Heart right ventricle (tissue), 16 donors: ENCODE measurements around the gene LENEP. TPM values are rescaled to one million over a fixed set of nuclear protein-coding genes. Genes with fewer than 3 reads are reported as not detected.

Experiments
- ATAC-seq, 8 donors: fragments of 200-7000 bp; cut with Tn5 transposase; one replicate each; pipeline ENCODE4 v1.9.1; 2020; ENCODE audit warnings: mild to moderate bottlenecking in 8 of 8, moderate library complexity in 8 of 8, moderate number of reproducible peaks in 1 of 8
- DNase-seq, 2 donors: peaks; one replicate each; pipeline ENCODE4 v3.0.0-alpha.2; 2020
- H3K27ac ChIP-seq, 10 donors: fragments of 200-600 bp; sonication (generic) in 2 of 10; one replicate each; pipeline versions ENCODE4 v1.5.0 to v1.8.0; 2020 to 2022; ENCODE audit warnings: mild to moderate bottlenecking in 3 of 10
- H3K27me3 ChIP-seq, 7 donors: fragments of 200-600 bp; one replicate each; pipeline ENCODE4 v1.8.0; 2021 to 2022; ENCODE audit warnings: mild to moderate bottlenecking in 2 of 7
- H3K36me3 ChIP-seq, 9 donors: fragments of 200-600 bp; sonication (generic) in 1 of 9; one replicate each; pipeline versions ENCODE4 v1.5.0 to v1.8.0; 2020 to 2022; ENCODE audit warnings: mild to moderate bottlenecking in 2 of 9
- H3K4me1 ChIP-seq, 9 donors: fragments of 200-600 bp; sonication (generic) in 1 of 9; one replicate each; pipeline versions ENCODE4 v1.5.0 to v1.8.0; 2020 to 2022; ENCODE audit warnings: mild to moderate bottlenecking in 4 of 9
- H3K4me3 ChIP-seq, 10 donors: fragments of 200-600 bp; sonication (generic) in 2 of 10; one replicate each; pipeline versions ENCODE4 v1.5.0 to v1.8.0; 2020 to 2022; ENCODE audit warnings: mild to moderate bottlenecking in 7 of 10, moderate library complexity in 2 of 10
- H3K9me3 ChIP-seq, 11 donors: fragments of 200-600 bp in 10 of 11; sonication (generic) in 2 of 11; one replicate each; pipeline versions ENCODE4 v1.5.0 to v1.8.0; 2013 to 2022; ENCODE audit warnings: mild to moderate bottlenecking in 2 of 11, control low read depth in 1 of 11, moderate library complexity in 1 of 11
- WGBS, 2 donors: extraction: QIAGEN DNeasy Blood & Tissue Kit; methylation state at CpG; one replicate each; pipeline ENCODE4 v1.1.7; 2013; ENCODE audit warnings: inconsistent platforms in 1 of 2; 5-methylcytosine and 5-hydroxymethylcytosine counted together
- intact Hi-C, 10 donors: fragments of 100-400 bp; cut with DNase I; formaldehyde crosslinking; loops; one replicate each; pipeline versions ENCODE4 v1.11.1 to v1.14.2; 2022
- polyA plus RNA-seq, 2 donors: library from polyadenylated mRNA; stranded (reverse); fragments of 200-250 nt; gene quantifications; one replicate each; pipeline ENCODE4 v1.2.3, GENCODE V29; 2013
- total RNA-seq, 10 donors: library from RNA; stranded (reverse); fragmentation: NEBNext Ultra II Directional in 3 of 10; extraction: Animal tissue kit (Norgen Biotek cat#: 25700) in 3 of 10; gene quantifications; one replicate each; pipeline versions ENCODE4 v1.2.1 to v1.2.4, GENCODE V29; 2021 to 2023
- TF ChIP-seq, protein P1 (sequence below), 9 donors: fragments of 200-600 bp; sonication (generic) in 2 of 9; IDR thresholded peaks; one replicate each; pipeline versions ENCODE4 v1.5.0 to v1.8.0; 2021 to 2022; ENCODE audit warnings: antibody characterized with exemption in 9 of 9, mild to moderate bottlenecking in 5 of 9, moderate library complexity in 1 of 9
- donor health status: Arrhythmogenic right ventricular cardiomyopathy.
- donor health status: ischemic (EF 13 %, LVEDD 7.1; RV severe dilation, severe dysfunction).
- donor health status: healthy with polysubstance abuse.
- donor health status: DM: no; HTN: yes; CAD: no.
- donor health status: DM: no; HTN: no; CAD: no.
- donor health status: ischemic (EF 25% LVEDD 6.9; RV normal size, moderate dysfunction).
- donor health status: ischemic (EF 25% LVEDD 5.7; RV mildly dilated, moderate dysfunction).
- donor health status: healthy.
- donor health status: DM: yes; HTN: yes; CAD: no.
- donor health status: Ischemic cardiomyopathy.
- donor health status: ischemic (EF 35%, LVEDD 5.7; RV mildly dilated, moderate dysfunction).
- donor health status: nonischemic (EF 11% LVEDD 7.7; RV severe dilation, severe dysfunction).
- donor health status: DM: yes; HTN: yes; CAD: no.
- donor health status: PGD.
- donor health status: ischemic (EF 29% LVEDD 5.4; RV normal size, mild dysfunction).
- donor health status: nonischemic (EF 23%, LVEDD 6.1; RV moderate dilation, normal function).

LENEP gene
- total and polyA plus RNA-seq, 12 donors = not detected

DNA sequence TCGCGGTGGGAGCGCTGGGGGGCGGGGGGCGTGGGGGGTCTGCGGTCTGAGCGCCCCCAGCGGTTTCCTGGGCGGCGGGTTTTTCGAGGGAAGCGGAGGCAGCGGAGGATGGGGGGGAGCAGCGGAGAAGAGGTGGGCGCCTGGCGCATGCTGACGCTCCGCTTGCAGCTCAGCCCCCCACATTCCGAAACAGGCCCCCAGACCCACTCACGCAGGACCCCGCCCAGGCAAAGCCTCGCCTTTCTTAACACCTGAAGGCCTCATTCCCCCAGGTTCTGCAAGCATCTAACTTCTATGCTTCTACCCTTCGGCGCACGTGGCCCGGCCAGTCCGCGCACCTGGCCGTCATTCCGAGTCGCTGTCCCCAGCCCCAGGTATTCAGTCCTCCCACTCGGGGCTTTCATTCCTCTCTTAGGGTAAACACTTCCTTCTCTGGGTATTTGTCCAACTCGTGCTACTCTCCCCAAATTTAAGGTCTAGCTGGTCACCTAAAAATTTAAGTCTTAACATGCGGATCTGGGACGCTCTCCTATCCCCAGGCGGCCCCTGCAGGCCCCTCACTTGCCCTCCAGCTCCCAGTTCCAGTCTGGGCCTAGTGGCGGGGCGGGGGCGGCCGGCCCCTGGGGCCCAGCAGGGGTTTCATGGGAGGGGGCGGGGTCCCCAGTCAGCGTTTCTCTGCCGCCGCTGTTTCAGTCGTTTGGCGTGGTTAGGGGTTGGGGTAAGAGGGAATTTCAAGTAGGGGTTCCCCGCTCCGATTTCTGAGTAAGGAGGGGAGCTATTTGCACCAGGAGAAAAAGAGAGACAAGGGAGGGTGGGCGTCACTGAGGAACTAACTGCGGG is 6.4 kb downstream of the LENEP start:
- Histone ChIP-seq H3K36me3 (no peaks in the 10 kb centered on the region), H3K27ac (peak overlapping the region; percentile 80 to 98 (median 95)), H3K4me3 (peak overlapping the region; percentile 28 to 97 (median 91)), H3K27me3 (no peaks in the 10 kb centered on the region), H3K4me1 (peaks cover 14 to 57% (median 29%) of the 10 kb centered on the region in 9 donors), H3K9me3 (no peaks in the 10 kb centered on the region)
- intact Hi-C loops = loop anchor here in 9 of 10 donors (2.0 to 10.0 kb wide), 5 partner anchors 17 to 65 kb away; partner anchors contain the start of genes PYGO2 (in 7 of the 9), CKS1B (in 3 of the 9), ADAM15 (in 1 of the 9) and EFNA4 (in 1 of the 9)
- TF ChIP-seq, protein P1, sequence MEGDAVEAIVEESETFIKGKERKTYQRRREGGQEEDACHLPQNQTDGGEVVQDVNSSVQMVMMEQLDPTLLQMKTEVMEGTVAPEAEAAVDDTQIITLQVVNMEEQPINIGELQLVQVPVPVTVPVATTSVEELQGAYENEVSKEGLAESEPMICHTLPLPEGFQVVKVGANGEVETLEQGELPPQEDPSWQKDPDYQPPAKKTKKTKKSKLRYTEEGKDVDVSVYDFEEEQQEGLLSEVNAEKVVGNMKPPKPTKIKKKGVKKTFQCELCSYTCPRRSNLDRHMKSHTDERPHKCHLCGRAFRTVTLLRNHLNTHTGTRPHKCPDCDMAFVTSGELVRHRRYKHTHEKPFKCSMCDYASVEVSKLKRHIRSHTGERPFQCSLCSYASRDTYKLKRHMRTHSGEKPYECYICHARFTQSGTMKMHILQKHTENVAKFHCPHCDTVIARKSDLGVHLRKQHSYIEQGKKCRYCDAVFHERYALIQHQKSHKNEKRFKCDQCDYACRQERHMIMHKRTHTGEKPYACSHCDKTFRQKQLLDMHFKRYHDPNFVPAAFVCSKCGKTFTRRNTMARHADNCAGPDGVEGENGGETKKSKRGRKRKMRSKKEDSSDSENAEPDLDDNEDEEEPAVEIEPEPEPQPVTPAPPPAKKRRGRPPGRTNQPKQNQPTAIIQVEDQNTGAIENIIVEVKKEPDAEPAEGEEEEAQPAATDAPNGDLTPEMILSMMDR (IDR thresholded peaks at IDR 0.05) = no peak
- DNase-seq (no peak), ATAC-seq (no peak)
- WGBS, 2 donors = 1 to 2% methylated on average over 50 of the region's 50 CpGs

DNA sequence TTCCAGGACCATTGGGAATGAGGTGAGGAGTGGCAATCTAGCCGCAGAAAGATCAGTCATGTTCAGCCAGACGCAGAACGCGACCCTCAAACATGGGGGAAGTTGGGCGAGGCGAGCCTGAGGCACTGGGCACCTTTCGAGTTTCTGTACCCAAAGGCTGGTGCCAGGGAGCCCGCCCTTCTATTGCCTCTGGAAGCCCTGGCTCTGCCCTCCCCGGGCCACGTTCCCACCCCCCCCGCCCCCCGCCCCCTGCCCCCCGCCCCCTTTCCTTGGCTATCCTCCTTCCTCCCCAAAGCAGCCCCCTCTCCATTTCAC is 7.0 kb downstream of the LENEP start:
- TF ChIP-seq, protein P1 (IDR thresholded peaks at IDR 0.05) = no peak
- Histone ChIP-seq H3K9me3 (no peaks in the 10 kb centered on the region), H3K36me3 (no peaks in the 10 kb centered on the region), H3K4me1 (peaks cover 19 to 63% (median 35%) of the 10 kb centered on the region in 9 donors), H3K27ac (peak overlapping the region; percentile 80 to 98 (median 95)), H3K27me3 (no peaks in the 10 kb centered on the region), H3K4me3 (peak overlapping the region; percentile 50 to 97 (median 91))
- ATAC-seq (peak in 1 of 8 donors; percentile 0), DNase-seq (no peak)
- intact Hi-C loops = loop anchor here in 5 of 10 donors (2.0 to 10.0 kb wide), 4 partner anchors 26 to 64 kb away; partner anchors contain the start of genes CKS1B (in 3 of the 5), ADAM15 (in 1 of the 5), EFNA4 (in 1 of the 5) and PYGO2 (in 1 of the 5)
- 0 to 3% methylated on average over 10 to 12 of the region's 13 CpGs for WGBS, 2 donors

DNA sequence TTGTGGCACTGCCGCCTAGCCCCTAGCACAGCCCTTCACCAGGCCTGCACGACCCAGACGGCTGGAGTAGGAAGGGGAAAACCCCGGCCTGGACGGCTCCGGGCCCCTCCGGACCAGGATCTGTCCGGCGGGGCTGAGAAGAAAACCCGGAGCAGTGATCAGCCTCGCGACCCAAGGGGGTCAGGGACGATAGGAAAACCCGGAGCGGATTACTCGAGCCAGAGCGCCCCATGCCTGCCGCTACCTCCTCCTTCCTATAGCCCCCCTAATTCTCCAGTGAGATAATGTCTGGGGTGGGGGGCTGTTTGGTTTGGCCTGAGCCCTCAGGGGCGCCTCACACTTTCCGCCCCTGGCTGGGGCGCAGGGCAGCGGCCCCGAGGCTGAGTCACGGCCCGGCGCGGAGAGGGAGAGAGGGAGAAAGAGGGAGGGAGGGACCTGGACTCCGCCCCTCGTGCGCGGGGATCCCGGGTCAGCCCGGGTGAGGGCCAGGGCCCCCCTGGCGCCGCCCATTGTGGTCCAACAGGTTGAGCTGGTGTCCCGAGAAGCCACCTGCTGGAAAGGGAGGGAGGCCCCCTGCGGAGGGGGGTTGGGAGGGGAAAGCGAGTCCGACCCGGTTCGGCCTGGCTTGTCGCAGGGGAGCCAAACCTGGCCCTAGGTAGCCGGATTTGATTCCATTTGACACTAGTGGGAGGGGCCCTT is 7.5 kb downstream of the LENEP start:
- 0% methylated on average over 42 to 43 of the region's 43 CpGs for WGBS, 2 donors
- intact Hi-C loops = loop anchor here in 5 of 10 donors (1.0 to 10.0 kb wide), 5 partner anchors 16 to 64 kb away; partner anchors contain the start of genes CKS1B (in 3 of the 5), ADAM15 (in 1 of the 5), EFNA4 (in 1 of the 5) and PYGO2 (in 1 of the 5)
- peaks cover 21 to 63% (median 40%) of the 10 kb centered on the region in 9 donors for H3K4me1 ChIP-seq
- TF ChIP-seq, protein P1 (IDR thresholded peaks at IDR 0.05) = peak in 2 of 9 donors; percentile 7 to 22
- peak overlapping the region; percentile 80 to 98 (median 95) for H3K27ac ChIP-seq
- peak; percentile 59 to 76 (median 64) for ATAC-seq
- no peaks in the 10 kb centered on the region for H3K36me3 ChIP-seq
- peak overlapping the region; percentile 50 to 97 (median 91) for H3K4me3 ChIP-seq
- peak; percentile 87 to 90 for DNase-seq
- no peaks in the 10 kb centered on the region for H3K27me3 ChIP-seq
- no peaks in the 10 kb centered on the region for H3K9me3 ChIP-seq

GRCh38 chr1:155001425-155001674 is 8.0 kb downstream of the LENEP start:
- TF ChIP-seq, protein P1 (IDR thresholded peaks at IDR 0.05) = no peak
- H3K4me3 ChIP-seq = peak overlapping the region; percentile 50 to 97 (median 91)
- H3K36me3 ChIP-seq = no peaks in the 10 kb centered on the region
- peak overlapping the region; percentile 80 to 98 (median 95) for H3K27ac ChIP-seq
- H3K9me3 ChIP-seq = no peaks in the 10 kb centered on the region
- 1% methylated on average over 11 of the region's 11 CpGs for WGBS, 2 donors
- intact Hi-C loops = loop anchor here in 5 of 10 donors (1.0 to 10.0 kb wide), 5 partner anchors 16 to 63 kb away; partner anchors contain the start of genes CKS1B (in 3 of the 5), ADAM15 (in 1 of the 5), EFNA4 (in 1 of the 5) and PYGO2 (in 1 of the 5)
- H3K27me3 ChIP-seq = no peaks in the 10 kb centered on the region
- DNase-seq = no peak
- peaks cover 25 to 64% (median 45%) of the 10 kb centered on the region in 9 donors for H3K4me1 ChIP-seq
- no peak for ATAC-seq
